PC-3 (cell line): ENCODE results near the gene ILKAP. TPM values are rescaled to one million over a fixed set of nuclear protein-coding genes. Genes with fewer than 3 reads are reported as not detected.

ENCODE experiments used
- ATAC-seq: fragments of 200-7000 bp; cut with Tn5 transposase; 2 replicates; pipeline ENCODE4 v1.9.1; 2020; ENCODE audit warnings: mild to moderate bottlenecking, moderate library complexity
- BruUV-seq: library from RNA; stranded (reverse); fragments of 400-500 nt; replicated peaks from 2 replicates; lab custom pipeline; 2021; lab: Mats Ljungman, UMichigan
- CTCF ChIA-PET: fragments of 300-600 bp; sonication (Branson Sonifier 250); formaldehyde crosslinking; loops from one replicate; lab custom pipeline; 2022; ENCODE audit warnings: antibody characterized with exemption; lab: Charles Lee
- POLR2A ChIA-PET: fragments of 300-600 bp; sonication (Branson Sonifier 250); formaldehyde crosslinking; loops from one replicate; lab custom pipeline; 2022; ENCODE audit warnings: antibody characterized with exemption; ENCODE audit not compliant: unreplicated experiment; lab: Charles Lee
- DNase-seq: peaks from one replicate; pipeline ENCODE4 v3.0.0-alpha.2; 2015
- H2AFZ ChIP-seq: fragments of 300-600 bp; sonication (generic); 2 replicates; pipeline ENCODE4 v1.6.0; 2016; ENCODE audit warnings: antibody characterized with exemption, low read length
- H3F3A ChIP-seq: fragments of 300-600 bp; sonication (generic); one replicate; pipeline ENCODE4 v1.6.0; 2017; ENCODE audit warnings: antibody characterized with exemption, low read length, control low read depth, mild to moderate bottlenecking; ENCODE audit not compliant: unreplicated experiment
- H3K27ac ChIP-seq: fragments of 300-600 bp; sonication (generic); 2 replicates; pipeline ENCODE4 v1.5.1; 2016; ENCODE audit warnings: mild to moderate bottlenecking, low read length
- H3K27me3 ChIP-seq: fragments of 300-600 bp; sonication (generic); 2 replicates; pipeline ENCODE4 v1.6.1; 2016; ENCODE audit warnings: low read length, mixed read lengths
- H3K36me3 ChIP-seq: fragments of 300-600 bp; sonication (generic); 2 replicates; pipeline ENCODE4 v1.6.1; 2016; ENCODE audit warnings: low read depth, mixed run types, low read length, mixed read lengths
- H3K4me1 ChIP-seq: fragments of 300-600 bp; sonication (generic); 2 replicates; pipeline ENCODE4 v1.5.1; 2016; ENCODE audit warnings: low read length; ENCODE audit not compliant: insufficient read depth
- H3K4me2 ChIP-seq: fragments of 300-600 bp; sonication (generic); 2 replicates; pipeline ENCODE4 v1.6.0; 2016; ENCODE audit warnings: low read length
- H3K4me3 ChIP-seq: fragments of 300-600 bp; sonication (generic); 2 replicates; pipeline ENCODE4 v1.5.1; 2016; ENCODE audit warnings: mild to moderate bottlenecking, low read length, mixed read lengths
- H3K79me2 ChIP-seq: fragments of 300-600 bp; sonication (generic); 2 replicates; pipeline ENCODE4 v1.6.1; 2017; ENCODE audit warnings: low read length, mixed read lengths
- H3K9ac ChIP-seq: fragments of 300-600 bp; sonication (generic); 2 replicates; pipeline ENCODE4 v1.6.0; 2016; ENCODE audit warnings: mild to moderate bottlenecking, low read length
- H3K9me2 ChIP-seq: fragments of 300-600 bp; sonication (generic); replicated peaks from 2 replicates; pipeline ENCODE4 v1.6.1; 2016; ENCODE audit warnings: mixed run types, low read length, mixed read lengths
- H3K9me3 ChIP-seq: fragments of 300-600 bp; sonication (generic); 2 replicates; pipeline ENCODE4 v1.6.1; 2016; ENCODE audit warnings: low read length, mixed read lengths
- H4K20me1 ChIP-seq: fragments of 300-600 bp; sonication (generic); 2 replicates; pipeline ENCODE4 v1.6.1; 2016; ENCODE audit warnings: low read length, mixed read lengths
- CTCF ChIP-seq: fragments of 300-600 bp; sonication (generic); conservative IDR thresholded peaks from 2 replicates; pipeline ENCODE4 v1.5.1; 2017; ENCODE audit warnings: antibody characterized with exemption, low read depth, mild to moderate bottlenecking, low read length
- EZH2 ChIP-seq: fragments of 300-600 bp; sonication (generic); IDR thresholded peaks from one replicate; pipeline ENCODE4 v1.6.1; 2017; ENCODE audit warnings: antibody characterized with exemption, mild to moderate bottlenecking, low read length; ENCODE audit not compliant: unreplicated experiment
- EZH2phosphoT487 ChIP-seq: fragments of 300-600 bp; sonication (generic); IDR thresholded peaks from 2 replicates; pipeline ENCODE4 v1.6.1; 2018; ENCODE audit warnings: mild to moderate bottlenecking, antibody characterized with exemption, low read length, borderline replicate concordance
- intact Hi-C: fragments of 100-400 bp; cut with micrococcal nuclease; formaldehyde crosslinking; loops from 2 replicates; pipeline ENCODE4 v1.9.0; 2023
- total RNA-seq: library from RNA; depleted of rRNA; stranded (reverse); fragments of >200 nt; gene quantifications from 2 replicates; pipeline ENCODE4 v1.2.3, GENCODE V29; 2014

The ILKAP gene
- total RNA-seq, 1 experiment from 2014 or later, result 30.7 TPM

GRCh38 chr2:238225911-238226697, 22.6 kb upstream of the ILKAP start:
- no peak overlapping the region for H3K4me3 ChIP-seq
- ATAC-seq (no peak), DNase-seq (no peak)
- H4K20me1 ChIP-seq, result no peaks in the 10 kb centered on the region
- no peaks in the 10 kb centered on the region for H3F3A ChIP-seq
- no peaks in the 10 kb centered on the region for H3K36me3 ChIP-seq
- H3K9ac ChIP-seq, result no peak overlapping the region
- H3K9me2 ChIP-seq, result no peaks in the 10 kb centered on the region
- no peak for TF ChIP-seq EZH2phosphoT487
- no peak for TF ChIP-seq CTCF
- no peak for TF ChIP-seq EZH2
- CTCF ChIA-PET, result no interaction called here
- BruUV-seq, result no TSS peak
- H3K79me2 ChIP-seq, result no peaks in the 10 kb centered on the region
- H2AFZ ChIP-seq, result no peak overlapping the region
- no peaks in the 10 kb centered on the region for H3K4me1 ChIP-seq
- POLR2A ChIA-PET, result no interaction called here
- H3K27ac ChIP-seq, result no peak overlapping the region
- H3K4me2 ChIP-seq, result no peak overlapping the region
- intact Hi-C loops, result no loop called here
- no peaks in the 10 kb centered on the region for H3K27me3 ChIP-seq
- H3K9me3 ChIP-seq, result no peaks in the 10 kb centered on the region

DNA sequence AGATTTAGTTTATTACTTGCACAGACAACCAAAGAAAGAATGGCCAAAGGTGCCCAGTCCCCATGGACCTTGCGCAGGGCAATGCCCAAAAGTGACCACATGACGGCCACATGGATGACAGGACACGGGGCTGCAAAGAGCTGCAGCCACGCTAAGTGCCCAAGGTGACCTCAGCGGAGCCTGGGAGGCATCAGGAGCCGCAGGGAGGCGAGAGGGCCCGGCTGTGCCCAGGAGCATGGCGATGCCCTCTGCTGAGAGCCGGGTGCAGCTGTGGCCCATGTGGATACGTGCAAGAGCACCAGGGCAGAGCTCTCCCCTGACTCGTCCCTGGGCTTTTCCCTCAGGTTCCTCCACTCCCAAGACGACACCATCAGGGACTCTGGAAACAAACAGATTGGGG, 21.6 kb upstream of the ILKAP start:
- Histone ChIP-seq H4K20me1 (no peaks in the 10 kb centered on the region), H3K4me3 (no peak overlapping the region), H3K27ac (no peak overlapping the region), H3K9me3 (no peaks in the 10 kb centered on the region), H3K79me2 (no peaks in the 10 kb centered on the region), H3K9ac (no peak overlapping the region), H3K4me1 (no peaks in the 10 kb centered on the region), H3K4me2 (no peak overlapping the region), H3F3A (no peaks in the 10 kb centered on the region), H3K9me2 (no peaks in the 10 kb centered on the region), H3K36me3 (no peaks in the 10 kb centered on the region), H2AFZ (no peak overlapping the region), H3K27me3 (no peaks in the 10 kb centered on the region)
- POLR2A ChIA-PET, result no interaction called here
- intact Hi-C loops, result no loop called here
- BruUV-seq, result no TSS peak
- DNase-seq (no peak), ATAC-seq (no peak; the same call in 1 of the 2 replicates)
- TF ChIP-seq CTCF (no peak), EZH2 (no peak), EZH2phosphoT487 (no peak)
- CTCF ChIA-PET, result no interaction called here

- Histone ChIP-seq H3K9ac (no peak overlapping the region), H3F3A (no peaks in the 10 kb centered on the region), H3K4me2 (no peak overlapping the region), H3K9me2 (no peaks in the 10 kb centered on the region), H3K9me3 (no peaks in the 10 kb centered on the region), H3K36me3 (no peaks in the 10 kb centered on the region), H3K27ac (no peak overlapping the region), H3K4me1 (no peaks in the 10 kb centered on the region), H3K27me3 (no peaks in the 10 kb centered on the region), H3K79me2 (no peaks in the 10 kb centered on the region), H4K20me1 (no peaks in the 10 kb centered on the region), H3K4me3 (no peak overlapping the region), H2AFZ (no peak overlapping the region)
- TF ChIP-seq EZH2phosphoT487 (no peak), EZH2 (no peak), CTCF (no peak)
- ChIA-PET CTCF (no interaction called here), POLR2A (no interaction called here)
- BruUV-seq, result no TSS peak
- DNase-seq (no peak), ATAC-seq (no peak)
- intact Hi-C loops, result no loop called here
Measured at GRCh38 chr2:238224356-238225035, 21.0 kb upstream of the ILKAP start.
